A549 treated with DMSO at 1 μM for 4 hours (cell line): ENCODE data around the gene NBEAL1. TPM values are rescaled to one million over a fixed set of nuclear protein-coding genes. Genes with fewer than 3 reads are reported as not detected.

ENCODE experiments used
- total RNA-seq: library from RNA; stranded (reverse); fragments of 200-300 nt; extraction: Qiagen RNA extraction; gene quantifications from 5 replicates; pipeline ENCODE4 v1.2.3, GENCODE V29; 2022; ENCODE audit warnings: low read depth

Gene NBEAL1
- 3.1 to 6.6 TPM (median 4.0 TPM) in 5 replicates for total RNA-seq

GRCh38 chr2:203014456-203015199, at the start of gene NBEAL1:
TSS of gene NBEAL1 (plus strand) at chr2:203014875. CDS start at chr2:203016385, 1,510 bp downstream.

DNA sequence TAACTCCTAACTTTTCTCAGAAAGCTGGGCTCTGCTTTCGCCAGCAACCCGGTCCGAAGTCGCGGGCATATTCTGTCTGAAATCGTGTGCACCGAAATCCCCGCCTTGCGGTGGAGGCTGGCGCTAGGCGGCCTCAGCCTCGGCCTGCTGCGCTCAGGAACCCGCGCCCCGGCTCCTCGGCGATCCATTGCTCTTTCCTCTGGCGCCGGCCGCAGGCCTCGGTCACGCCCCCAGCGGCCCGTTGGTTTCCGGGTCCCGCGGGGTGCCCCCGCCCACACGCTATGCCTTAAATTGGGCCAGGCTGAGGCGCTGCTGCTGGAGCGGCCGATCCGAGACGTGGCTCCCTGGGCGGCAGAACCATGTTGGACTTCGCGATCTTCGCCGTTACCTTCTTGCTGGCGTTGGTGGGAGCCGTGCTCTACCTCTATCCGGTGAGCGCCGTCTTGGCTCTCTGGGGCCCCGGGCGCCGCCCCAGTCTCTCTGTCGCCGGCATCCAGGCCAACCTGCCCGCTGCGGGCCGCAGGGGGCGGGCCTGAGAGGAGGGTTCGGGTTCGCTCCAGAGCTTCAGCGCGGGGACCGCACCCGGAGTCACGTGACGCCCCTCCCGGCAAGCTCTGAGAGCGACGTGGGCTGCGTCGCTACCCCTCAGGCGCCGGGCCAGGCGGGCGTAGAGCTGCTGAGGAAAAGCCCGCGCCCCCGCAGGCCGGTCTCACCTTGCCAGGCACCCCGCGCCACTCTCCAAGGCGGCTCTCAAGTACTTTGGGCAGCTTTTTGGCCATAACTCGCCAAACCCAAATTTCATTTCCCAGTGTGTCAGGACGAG, 224.2 kb downstream of the NBEAL1 start, which contains the start of gene CYP20A1:
Gene CYP20A1, plus strand, starts transcription at position 315 of the 823 bp plus-strand sequence. Its CDS starts 45 bp downstream, at position 360.

Other genes with a start within 250 kb of the NBEAL1 start
- gene ICA1L, start 143.1 kb upstream of the NBEAL1 start, total RNA-seq, result 1.5 to 2.4 TPM (median 1.9 TPM) in 5 replicates
- 53.7 to 93.3 TPM (median 77.3 TPM) in 5 replicates for gene WDR12, start 103.2 kb upstream of the NBEAL1 start, total RNA-seq
- gene CARF, start 102.6 kb upstream of the NBEAL1 start, total RNA-seq, result 0.85 to 1.9 TPM (median 1.0 TPM) in 5 replicates
- 8.1 to 10.7 TPM (median 9.2 TPM) in 5 replicates for gene CYP20A1, start 224.1 kb downstream of the NBEAL1 start, total RNA-seq